Measurements from ENCODE around the gene BMI1.

DNA sequence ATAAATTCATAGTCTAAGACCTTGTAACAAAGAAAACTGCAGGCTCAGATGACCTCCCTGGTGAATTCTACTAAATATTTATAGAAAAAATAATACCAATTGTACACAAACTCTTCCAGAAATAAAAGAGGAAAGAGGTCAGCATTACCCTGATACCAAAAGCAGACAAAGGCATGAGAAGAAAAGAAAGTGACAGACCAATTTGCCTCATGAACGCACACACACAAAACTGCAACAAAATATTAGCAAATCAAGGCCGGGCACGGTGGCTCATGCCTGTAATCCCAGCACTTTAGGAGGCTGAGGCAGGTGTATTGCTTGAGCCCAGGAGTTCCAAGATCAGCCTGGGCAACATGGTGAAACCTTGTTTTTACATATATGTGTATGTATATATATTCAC lies 17.4 kb upstream of the BMI1 start:
- no peak for TF ChIP-seq POLR2A (IDR thresholded peaks at IDR 0.05)
- TF ChIP-seq, protein P1, sequence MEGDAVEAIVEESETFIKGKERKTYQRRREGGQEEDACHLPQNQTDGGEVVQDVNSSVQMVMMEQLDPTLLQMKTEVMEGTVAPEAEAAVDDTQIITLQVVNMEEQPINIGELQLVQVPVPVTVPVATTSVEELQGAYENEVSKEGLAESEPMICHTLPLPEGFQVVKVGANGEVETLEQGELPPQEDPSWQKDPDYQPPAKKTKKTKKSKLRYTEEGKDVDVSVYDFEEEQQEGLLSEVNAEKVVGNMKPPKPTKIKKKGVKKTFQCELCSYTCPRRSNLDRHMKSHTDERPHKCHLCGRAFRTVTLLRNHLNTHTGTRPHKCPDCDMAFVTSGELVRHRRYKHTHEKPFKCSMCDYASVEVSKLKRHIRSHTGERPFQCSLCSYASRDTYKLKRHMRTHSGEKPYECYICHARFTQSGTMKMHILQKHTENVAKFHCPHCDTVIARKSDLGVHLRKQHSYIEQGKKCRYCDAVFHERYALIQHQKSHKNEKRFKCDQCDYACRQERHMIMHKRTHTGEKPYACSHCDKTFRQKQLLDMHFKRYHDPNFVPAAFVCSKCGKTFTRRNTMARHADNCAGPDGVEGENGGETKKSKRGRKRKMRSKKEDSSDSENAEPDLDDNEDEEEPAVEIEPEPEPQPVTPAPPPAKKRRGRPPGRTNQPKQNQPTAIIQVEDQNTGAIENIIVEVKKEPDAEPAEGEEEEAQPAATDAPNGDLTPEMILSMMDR (IDR thresholded peaks at IDR 0.05): no peak
